Caco-2 (cell line): ENCODE results near the gene APC2. TPM values are rescaled to one million over a fixed set of nuclear protein-coding genes. Genes with fewer than 3 reads are reported as not detected.

Experiments used
- BruUV-seq: library from RNA; stranded (reverse); fragments of 400-500 nt; replicated peaks from 2 replicates; lab custom pipeline; 2021; lab: Mats Ljungman, UMichigan
- CTCF ChIA-PET: fragments of 300-600 bp; sonication (Branson Sonifier 250); formaldehyde crosslinking; loops from one replicate; lab custom pipeline; 2022; ENCODE audit warnings: antibody characterized with exemption; lab: Charles Lee
- POLR2A ChIA-PET: fragments of 300-600 bp; sonication (Branson Sonifier 250); formaldehyde crosslinking; loops from one replicate; lab custom pipeline; 2022; ENCODE audit warnings: antibody characterized with exemption; lab: Charles Lee
- DNase-seq, 2 experiments: peaks; one replicate each; pipeline versions ENCODE4 v3.0.0 to v3.0.0-alpha.2; 2020 to 2022
- H3K27me3 ChIP-seq: replicated peaks from 2 replicates; pipeline ENCODE4 v1.6.0; 2011; ENCODE audit warnings: low read length; ENCODE audit not compliant: control insufficient read depth, insufficient read depth
- H3K36me3 ChIP-seq: 2 replicates; pipeline ENCODE4 v1.5.1; 2011; ENCODE audit warnings: low read length; ENCODE audit not compliant: control insufficient read depth, insufficient read depth
- H3K4me1 ChIP-seq: fragments of 250-450 bp; sonication (Bioruptor Pico); 2 replicates; pipeline ENCODE4 v1.5.1; 2020; ENCODE audit warnings: mild to moderate bottlenecking
- H3K4me3 ChIP-seq: 2 replicates; pipeline ENCODE4 v1.5.1; 2011; ENCODE audit warnings: low read depth, mild to moderate bottlenecking, control low read depth, low read length
- H3K9me3 ChIP-seq: fragments of 250-450 bp; sonication (Bioruptor Pico); 2 replicates; pipeline ENCODE4 v1.5.1; 2020; ENCODE audit warnings: mild to moderate bottlenecking, moderate library complexity
- H3K27ac Mint-ChIP-seq: one replicate; pipeline ENCODE4 v1.8.0; 2022; ENCODE audit warnings: mixed read lengths; ENCODE audit not compliant: unreplicated experiment
- H3K27me3 Mint-ChIP-seq: one replicate; pipeline ENCODE4 v1.8.0; 2022; ENCODE audit warnings: mixed read lengths; ENCODE audit not compliant: insufficient read depth, unreplicated experiment
- H3K36me3 Mint-ChIP-seq: one replicate; pipeline ENCODE4 v1.8.0; 2022; ENCODE audit warnings: mild to moderate bottlenecking, mixed read lengths; ENCODE audit not compliant: insufficient read depth, unreplicated experiment
- H3K4me1 Mint-ChIP-seq: one replicate; pipeline ENCODE4 v1.8.0; 2022; ENCODE audit warnings: low read depth, mixed read lengths; ENCODE audit not compliant: unreplicated experiment
- H3K4me3 Mint-ChIP-seq: one replicate; pipeline ENCODE4 v1.8.0; 2022; ENCODE audit warnings: mild to moderate bottlenecking, moderate library complexity, mixed read lengths; ENCODE audit not compliant: unreplicated experiment
- H3K9me3 Mint-ChIP-seq: one replicate; pipeline ENCODE4 v1.8.0; 2022; ENCODE audit warnings: mixed read lengths; ENCODE audit not compliant: unreplicated experiment
- CTCF ChIP-seq, 2 experiments: fragments of 200-600 bp in 1 of 2; IDR thresholded peaks; 1 replicate in 1 of 2; 2 replicates in 1 of 2; pipeline versions ENCODE4 v1.5.1 to v1.8.0; 2011 to 2022; ENCODE audit warnings: antibody characterized with exemption in 1 of 2, control low read depth in 1 of 2, inconsistent platforms in 1 of 2, low read depth in 1 of 2, low read length in 1 of 2, mild to moderate bottlenecking in 1 of 2, moderate library complexity in 1 of 2; ENCODE audit not compliant: insufficient read depth in 1 of 2, severe bottlenecking in 1 of 2, unreplicated experiment in 1 of 2
- intact Hi-C: fragments of 100-400 bp; cut with micrococcal nuclease; formaldehyde crosslinking; loops from one replicate; pipeline ENCODE4 v1.10.0; 2022; ENCODE audit not compliant: unreplicated experiment
- total RNA-seq: library from RNA; stranded (reverse); gene quantifications from 2 replicates; pipeline ENCODE4 v1.2.3, GENCODE V29; 2022

Gene APC2
- total RNA-seq, 1 experiment from 2014 or later = 9.5 TPM

- no peak for DNase-seq
- Mint-ChIP-seq H3K36me3 (peaks cover 14% of the 10 kb centered on the region), H3K9me3 (no peaks in the 10 kb centered on the region), H3K27ac (no peak overlapping the region), H3K27me3 (no peaks in the 10 kb centered on the region), H3K4me3 (no peak overlapping the region), H3K4me1 (no peaks in the 10 kb centered on the region)
- no peaks in the 10 kb centered on the region for H3K9me3 ChIP-seq
- ChIA-PET POLR2A (no interaction called here), CTCF (no interaction called here)
- H3K4me3 ChIP-seq = no peak overlapping the region
- intact Hi-C loops = no loop called here
- H3K4me1 ChIP-seq = 0 out of 2 replicates have a peak, but pooled peaks cover 2% of the 10 kb centered on the region
- BruUV-seq = no TSS peak
- H3K27me3 ChIP-seq = no peaks in the 10 kb centered on the region
- no peaks in the 10 kb centered on the region for H3K36me3 ChIP-seq
- TF ChIP-seq CTCF (IDR thresholded peaks at IDR 0.05; ENCODE audit: insufficient read depth in 1 of 2, low read depth in 1 of 2, low read length in 1 of 2, severe bottlenecking in 1 of 2, unreplicated experiment in 1 of 2) = no peak
Observed at GRCh38 chr19:1466018-1466460, 16.1 kb downstream of the APC2 start.

- no peak for DNase-seq
- BruUV-seq = no TSS peak
- H3K27ac Mint-ChIP-seq = no peak overlapping the region
- no peaks in the 10 kb centered on the region for H3K4me1 Mint-ChIP-seq
- H3K36me3 ChIP-seq = no peaks in the 10 kb centered on the region
- CTCF ChIA-PET = no interaction called here
- peaks cover 8% of the 10 kb centered on the region; the same call in 1 of the 2 replicates for H3K4me1 ChIP-seq
- H3K27me3 ChIP-seq = no peaks in the 10 kb centered on the region
- H3K27me3 Mint-ChIP-seq = no peaks in the 10 kb centered on the region
- H3K36me3 Mint-ChIP-seq = peaks cover 20% of the 10 kb centered on the region
- H3K9me3 Mint-ChIP-seq = no peaks in the 10 kb centered on the region
- no peak overlapping the region for H3K4me3 Mint-ChIP-seq
- TF ChIP-seq CTCF (IDR thresholded peaks at IDR 0.05; ENCODE audit: insufficient read depth in 1 of 2, low read depth in 1 of 2, low read length in 1 of 2, severe bottlenecking in 1 of 2, unreplicated experiment in 1 of 2) = no peak
- no peaks in the 10 kb centered on the region for H3K9me3 ChIP-seq
- POLR2A ChIA-PET = no interaction called here
- intact Hi-C loops = no loop called here
- H3K4me3 ChIP-seq = no peak overlapping the region
Observed at GRCh38 chr19:1466461-1467214, 16.7 kb downstream of the APC2 start.

GRCh38 chr19:1467215-1467489, 17.2 kb downstream of the APC2 start:
- no peak overlapping the region for H3K27ac Mint-ChIP-seq
- H3K9me3 Mint-ChIP-seq = no peaks in the 10 kb centered on the region
- no peaks in the 10 kb centered on the region for H3K36me3 ChIP-seq
- intact Hi-C loops = no loop called here
- BruUV-seq = no TSS peak
- TF ChIP-seq CTCF (IDR thresholded peaks at IDR 0.05; ENCODE audit: insufficient read depth in 1 of 2, low read depth in 1 of 2, low read length in 1 of 2, severe bottlenecking in 1 of 2, unreplicated experiment in 1 of 2) = no peak
- peaks cover 25% of the 10 kb centered on the region for H3K36me3 Mint-ChIP-seq
- H3K27me3 Mint-ChIP-seq = no peaks in the 10 kb centered on the region
- DNase-seq = no peak
- CTCF ChIA-PET = no interaction called here
- no peaks in the 10 kb centered on the region for H3K27me3 ChIP-seq
- H3K4me1 ChIP-seq = peaks cover 13% of the 10 kb centered on the region; the same call in 1 of the 2 replicates
- POLR2A ChIA-PET = no interaction called here
- H3K4me1 Mint-ChIP-seq = peaks cover 4% of the 10 kb centered on the region
- no peak overlapping the region for H3K4me3 Mint-ChIP-seq
- no peaks in the 10 kb centered on the region for H3K9me3 ChIP-seq
- H3K4me3 ChIP-seq = no peak overlapping the region
